Naive thymus-derived CD4-positive, alpha-beta T cell (primary cell): ENCODE data around the gene VAV3. TPM values are rescaled to one million over a fixed set of nuclear protein-coding genes. Genes with fewer than 3 reads are reported as not detected.
A peak's percentile ranks its signal among the peaks of the same experiment; 100 is the strongest.
"Not testable (repeated sequence)": the region's sequence is repeated elsewhere in the genome, so short reads cannot be mapped to it uniquely, and the experiment has no call there.

Source experiments
- ATAC-seq: fragments of 150-1000 bp; cut with Tn5 transposase; 2 replicates; pipeline ENCODE4 v1.10.0; 2021; ENCODE audit warnings: mild to moderate bottlenecking, moderate library complexity
- CTCF ChIA-PET: fragments of 350-600 bp; sonication (Branson Sonifier 250); formaldehyde crosslinking; loops from one replicate; lab custom pipeline; 2021; ENCODE audit warnings: antibody characterized with exemption; lab: Charles Lee
- POLR2A ChIA-PET: fragments of 350-600 bp; sonication (Branson Sonifier 250); formaldehyde crosslinking; loops from one replicate; lab custom pipeline; 2021; ENCODE audit warnings: antibody characterized with exemption, inconsistent platforms; lab: Charles Lee
- DNase-seq, 9 donors: peaks; one replicate each; pipeline versions ENCODE4 v3.0.0 to v3.0.0-alpha.2; 2020 to 2022; ENCODE audit warnings: mixed read lengths in 1 of 9
- H3K27ac ChIP-seq: one replicate; pipeline ENCODE4 v1.7.0; 2013; ENCODE audit warnings: mild to moderate bottlenecking, low read depth, low read length, moderate library complexity
- H3K27me3 ChIP-seq, 2 donors: one replicate each; pipeline ENCODE4 v1.7.0; 2013; ENCODE audit warnings: low read length in 2 of 2, mild to moderate bottlenecking in 2 of 2, moderate library complexity in 2 of 2; ENCODE audit not compliant: control insufficient read depth in 2 of 2, insufficient read depth in 2 of 2
- H3K36me3 ChIP-seq, 3 experiments: 1 replicate in 2 of 3; 2 replicates in 1 of 3; pipeline ENCODE4 v1.7.0; 2013; ENCODE audit warnings: low read length in 3 of 3, mild to moderate bottlenecking in 3 of 3, moderate library complexity in 1 of 3; ENCODE audit not compliant: insufficient read depth in 3 of 3, control insufficient read depth in 2 of 3
- H3K4me1 ChIP-seq, 2 donors: one replicate each; pipeline ENCODE4 v1.7.0; 2013; ENCODE audit warnings: low read length in 2 of 2, mild to moderate bottlenecking in 2 of 2, moderate library complexity in 1 of 2; ENCODE audit not compliant: control insufficient read depth in 2 of 2, insufficient read depth in 2 of 2
- H3K4me3 ChIP-seq: 2 replicates; pipeline ENCODE4 v1.7.0; 2013; ENCODE audit warnings: mild to moderate bottlenecking, low read length
- H3K9me3 ChIP-seq, 3 experiments: 1 replicate in 2 of 3; 2 replicates in 1 of 3; pipeline ENCODE4 v1.7.0; 2013; ENCODE audit warnings: low read length in 3 of 3; ENCODE audit not compliant: control insufficient read depth in 2 of 3
- H3K27ac Mint-ChIP-seq, 9 donors: one replicate each; pipeline ENCODE4 v1.8.0; 2020 to 2022; ENCODE audit warnings: mixed read lengths in 9 of 9, mild to moderate bottlenecking in 8 of 9, moderate library complexity in 5 of 9, inconsistent platforms in 2 of 9
- H3K27me3 Mint-ChIP-seq, 5 donors: one replicate each; pipeline ENCODE4 v1.8.0; 2021 to 2022; ENCODE audit warnings: mixed read lengths in 5 of 5, mild to moderate bottlenecking in 1 of 5
- H3K36me3 Mint-ChIP-seq, 5 donors: one replicate each; pipeline ENCODE4 v1.8.0; 2020 to 2022; ENCODE audit warnings: mixed read lengths in 5 of 5, mild to moderate bottlenecking in 3 of 5, inconsistent platforms in 1 of 5
- H3K4me1 Mint-ChIP-seq, 7 donors: one replicate each; pipeline ENCODE4 v1.8.0; 2020 to 2022; ENCODE audit warnings: mixed read lengths in 7 of 7, mild to moderate bottlenecking in 3 of 7, inconsistent platforms in 1 of 7
- H3K4me3 Mint-ChIP-seq, 10 donors: one replicate each; pipeline ENCODE4 v1.8.0; 2020 to 2022; ENCODE audit warnings: mild to moderate bottlenecking in 10 of 10, mixed read lengths in 10 of 10, moderate library complexity in 6 of 10, inconsistent platforms in 2 of 10
- H3K9me3 Mint-ChIP-seq, 11 donors: one replicate each; pipeline ENCODE4 v1.8.0; 2020 to 2022; ENCODE audit warnings: mixed read lengths in 11 of 11, mild to moderate bottlenecking in 4 of 11, inconsistent platforms in 1 of 11, moderate library complexity in 1 of 11
- intact Hi-C, 2 donors: fragments of 100-400 bp; cut with micrococcal nuclease; formaldehyde crosslinking; loops; one replicate each; pipeline ENCODE4 v1.15.1; 2023
- polyA plus RNA-seq, 2 donors: library from polyadenylated mRNA; unstranded; fragments of 300-500 nt; fragmentation: Illumina TruSeq; gene quantifications; one replicate each; pipeline ENCODE4 v1.2.3, GENCODE V29; 2021
- total RNA-seq, 6 experiments: library from RNA in 5 of 6; stranded (reverse) in 5 of 6; gene quantifications; 1 replicate in 5 of 6; 2 replicates in 1 of 6; pipeline ENCODE4 v1.2.3 and lab custom pipeline; 2021 to 2026

Gene VAV3
- total and polyA plus RNA-seq, 7 experiments from 2014 or later = 1.3 to 23.2 (median 2.7) TPM

DNA sequence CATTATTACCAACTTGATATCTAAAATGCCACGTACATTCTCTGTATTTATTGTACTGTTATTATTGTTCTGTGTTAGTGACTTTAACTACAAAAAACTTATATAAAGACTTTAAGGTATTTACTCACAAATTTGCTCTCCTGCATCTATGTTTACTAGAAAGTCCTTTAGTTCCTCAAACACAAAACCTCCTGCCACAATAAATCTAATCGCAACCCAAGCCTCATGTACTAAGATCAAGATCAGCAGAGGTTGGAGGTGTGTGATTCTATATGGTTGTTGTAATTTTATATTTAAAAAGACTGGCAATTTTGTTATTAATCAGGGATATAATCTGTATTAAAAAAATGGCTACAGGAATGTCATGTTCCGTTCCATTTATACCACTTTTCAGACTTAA, 68.6 kb downstream of the VAV3 start:
- peaks cover 8 to 14% of the 10 kb centered on the region in 2 donors for H3K4me1 ChIP-seq
- no peaks in the 10 kb centered on the region for H3K36me3 ChIP-seq
- CTCF ChIA-PET = no interaction called here
- peaks cover 0 to 4% (median 0%) of the 10 kb centered on the region in 5 donors for H3K36me3 Mint-ChIP-seq
- peaks cover 21 to 54% (median 41%) of the 10 kb centered on the region in 7 donors for H3K4me1 Mint-ChIP-seq
- H3K27ac Mint-ChIP-seq = peak overlapping the region in 5 of 9 donors; percentile 2 to 75 (median 46)
- no peak overlapping the region for H3K27ac ChIP-seq
- no peak for ATAC-seq
- intact Hi-C loops = loop anchor here in 1 of 2 donors (2.0 to 5.0 kb wide), 2 partner anchors 110 to 301 kb away; no protein-coding TSS in a partner anchor
- POLR2A ChIA-PET = no interaction called here
- no peaks in the 10 kb centered on the region for H3K27me3 Mint-ChIP-seq
- H3K27me3 ChIP-seq = no peaks in the 10 kb centered on the region
- H3K4me3 ChIP-seq = no peak overlapping the region
- peaks cover 0 to 6% (median 0%) of the 10 kb centered on the region in 11 donors for H3K9me3 Mint-ChIP-seq
- DNase-seq = no peak
- no peaks in the 10 kb centered on the region for H3K9me3 ChIP-seq
- H3K4me3 Mint-ChIP-seq = peak overlapping the region in 2 of 10 donors; percentile 60 to 77

DNA sequence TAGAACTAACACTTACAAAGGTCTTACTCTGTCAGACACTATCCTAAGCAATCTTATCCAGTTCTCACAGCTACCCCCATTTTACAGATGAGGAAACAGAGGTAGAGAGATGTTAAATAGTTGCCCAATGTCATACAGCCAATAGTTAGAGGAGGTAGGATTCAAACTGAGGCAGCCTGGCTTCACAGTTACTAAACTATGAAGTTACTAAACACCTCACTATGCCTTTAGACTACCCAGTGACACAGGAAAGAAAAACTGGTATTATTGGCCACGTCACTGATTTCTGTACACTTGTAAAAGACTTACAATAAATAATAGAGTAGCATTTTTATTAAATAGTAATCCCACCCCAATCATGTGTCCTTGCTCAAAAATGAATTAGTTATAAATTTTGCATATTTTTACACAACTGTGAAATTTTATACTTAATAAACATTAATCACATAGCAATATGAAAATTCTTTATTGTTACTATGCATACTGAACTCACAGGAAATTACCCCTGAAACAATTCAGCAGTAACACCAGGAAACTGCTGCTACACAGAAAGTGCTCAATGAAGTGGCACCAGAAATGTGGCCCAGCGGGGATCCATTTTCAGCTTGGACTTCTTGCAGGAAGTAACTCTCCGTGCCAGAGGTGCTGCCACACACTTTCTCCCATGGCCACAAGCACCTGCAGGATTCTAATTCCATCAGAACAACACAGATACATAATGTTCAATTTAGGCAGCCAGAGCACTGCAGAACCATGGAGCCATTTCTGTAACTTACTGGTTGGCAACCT, 69.4 kb downstream of the VAV3 start:
- no peak for ATAC-seq
- peaks cover 0 to 6% (median 0%) of the 10 kb centered on the region in 11 donors for H3K9me3 Mint-ChIP-seq
- no peaks in the 10 kb centered on the region for H3K9me3 ChIP-seq
- intact Hi-C loops = loop anchor here in 1 of 2 donors (2.0 to 5.0 kb wide), 2 partner anchors 109 to 302 kb away; no protein-coding TSS in a partner anchor
- H3K36me3 ChIP-seq = no peaks in the 10 kb centered on the region
- H3K27ac ChIP-seq = no peak overlapping the region
- peak overlapping the region in 6 of 9 donors; percentile 6 to 79 (median 46) for H3K27ac Mint-ChIP-seq
- CTCF ChIA-PET = interaction anchor here (0.8 kb wide), 1 partner anchor 66 kb away, joined by 3 read pairs; no protein-coding TSS in a partner anchor
- DNase-seq = no peak
- peak overlapping the region in 1 of 10 donors; percentile 6 for H3K4me3 Mint-ChIP-seq
- peaks cover 8 to 13% of the 10 kb centered on the region in 2 donors for H3K4me1 ChIP-seq
- no peaks in the 10 kb centered on the region for H3K27me3 Mint-ChIP-seq
- peaks cover 19 to 54% (median 41%) of the 10 kb centered on the region in 7 donors for H3K4me1 Mint-ChIP-seq
- H3K4me3 ChIP-seq = no peak overlapping the region
- POLR2A ChIA-PET = no interaction called here
- no peaks in the 10 kb centered on the region for H3K27me3 ChIP-seq
- peaks cover 0 to 4% (median 0%) of the 10 kb centered on the region in 5 donors for H3K36me3 Mint-ChIP-seq

DNA sequence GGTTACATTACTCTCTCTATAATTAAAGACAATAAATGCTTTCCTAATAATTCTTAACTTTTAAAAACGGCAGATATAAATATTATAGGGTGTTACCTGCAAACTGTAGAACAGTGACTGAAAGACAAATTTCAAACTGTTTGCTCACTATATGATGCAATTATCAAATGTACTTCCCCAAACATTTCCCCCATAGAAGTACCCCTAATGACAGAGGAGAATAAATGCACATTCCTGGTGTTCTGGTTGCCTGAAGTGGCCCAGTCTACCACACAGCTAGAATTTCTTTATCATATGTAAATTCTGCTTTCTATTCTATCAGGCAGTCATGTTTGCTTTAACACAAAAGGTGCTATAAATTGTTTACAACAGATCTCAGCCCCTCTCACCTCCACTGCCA, 70.4 kb downstream of the VAV3 start:
- ATAC-seq (no peak), DNase-seq (no peak)
- Mint-ChIP-seq H3K4me3 (no peak overlapping the region), H3K27me3 (no peaks in the 10 kb centered on the region), H3K36me3 (peaks cover 0 to 4% (median 0%) of the 10 kb centered on the region in 5 donors), H3K9me3 (peaks cover 0 to 6% (median 0%) of the 10 kb centered on the region in 11 donors), H3K27ac (peak overlapping the region in 3 of 9 donors; percentile 4 to 75 (median 45)), H3K4me1 (peaks cover 14 to 44% (median 33%) of the 10 kb centered on the region in 7 donors)
- H3K27me3 ChIP-seq = no peaks in the 10 kb centered on the region
- H3K27ac ChIP-seq = no peak overlapping the region
- peaks cover 4 to 8% of the 10 kb centered on the region in 2 donors for H3K4me1 ChIP-seq
- ChIA-PET POLR2A (no interaction called here), CTCF (interaction anchor here (0.8 kb wide), 1 partner anchor 65 kb away, joined by 3 read pairs; no protein-coding TSS in a partner anchor)
- H3K36me3 ChIP-seq = no peaks in the 10 kb centered on the region
- no peak overlapping the region for H3K4me3 ChIP-seq
- H3K9me3 ChIP-seq = no peaks in the 10 kb centered on the region
- intact Hi-C loops = loop anchor here in 1 of 2 donors (5.0 kb wide), 1 partner anchor 303 kb away; no protein-coding TSS in a partner anchor

DNA sequence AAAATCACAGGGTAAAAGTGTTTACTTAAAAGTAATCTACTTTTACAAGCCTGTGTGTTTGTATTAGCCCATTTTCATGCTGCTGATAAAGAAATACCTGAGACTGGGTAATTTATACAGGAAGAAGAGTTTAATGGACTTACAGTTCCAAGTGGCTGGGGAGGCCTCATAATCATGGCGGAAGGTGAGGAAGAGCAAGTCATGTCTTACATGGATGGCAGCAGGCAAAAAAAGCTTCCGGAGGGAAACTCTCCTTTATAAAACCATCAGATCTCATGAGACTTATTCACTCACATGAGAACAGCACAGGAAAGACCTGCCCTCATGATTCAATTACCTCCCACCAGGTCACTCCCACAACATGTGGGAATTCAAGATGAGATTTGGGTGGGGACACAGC, 71.6 kb downstream of the VAV3 start:
- H3K27ac ChIP-seq, H3K9me3 Mint-ChIP-seq, CTCF ChIA-PET, H3K36me3 Mint-ChIP-seq, POLR2A ChIA-PET, H3K27me3 ChIP-seq, H3K27me3 Mint-ChIP-seq, H3K4me3 ChIP-seq, H3K9me3 ChIP-seq, intact Hi-C loops, DNase-seq, ATAC-seq, H3K36me3 ChIP-seq, H3K4me3 Mint-ChIP-seq, H3K4me1 ChIP-seq, H3K27ac Mint-ChIP-seq: not testable (repeated sequence)
- peaks cover 9 to 35% (median 23%) of the 10 kb centered on the region in 7 donors for H3K4me1 Mint-ChIP-seq

DNA sequence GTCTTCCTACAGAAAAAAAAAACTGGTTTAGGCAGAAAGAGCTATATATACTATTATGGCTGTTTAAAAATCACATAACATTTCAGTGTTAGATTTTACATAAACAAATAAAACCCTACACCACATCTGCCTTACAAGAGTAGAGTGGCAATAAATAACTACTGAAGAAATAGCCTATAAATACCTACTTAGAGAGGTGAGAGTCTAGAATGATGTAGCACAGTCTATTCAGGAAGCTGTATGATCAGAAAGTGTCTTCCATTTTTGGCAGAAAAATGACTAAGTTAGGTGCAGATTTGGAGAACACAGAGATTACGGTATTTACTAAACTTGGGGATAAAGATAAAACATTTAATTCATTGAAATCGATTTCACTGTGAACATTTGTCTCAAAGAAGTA, 75.5 kb downstream of the VAV3 start:
- no peak overlapping the region for H3K27ac Mint-ChIP-seq
- peaks cover 0 to 4% (median 0%) of the 10 kb centered on the region in 5 donors for H3K36me3 Mint-ChIP-seq
- ATAC-seq = no peak
- no peak overlapping the region for H3K4me3 Mint-ChIP-seq
- no peaks in the 10 kb centered on the region for H3K27me3 ChIP-seq
- no peaks in the 10 kb centered on the region for H3K4me1 ChIP-seq
- ChIA-PET CTCF (interaction anchor here (0.6 kb wide), 1 partner anchor 111 kb away, joined by 3 read pairs; no protein-coding TSS in a partner anchor), POLR2A (no interaction called here)
- H3K27ac ChIP-seq = no peak overlapping the region
- H3K4me1 Mint-ChIP-seq = peaks cover 0 to 11% (median 6%) of the 10 kb centered on the region in 7 donors
- H3K4me3 ChIP-seq = no peak overlapping the region
- peaks cover 0 to 6% (median 0%) of the 10 kb centered on the region in 11 donors for H3K9me3 Mint-ChIP-seq
- no peaks in the 10 kb centered on the region for H3K27me3 Mint-ChIP-seq
- intact Hi-C loops = no loop called here
- no peak for DNase-seq
- H3K9me3 ChIP-seq = no peaks in the 10 kb centered on the region
- no peaks in the 10 kb centered on the region for H3K36me3 ChIP-seq

DNA sequence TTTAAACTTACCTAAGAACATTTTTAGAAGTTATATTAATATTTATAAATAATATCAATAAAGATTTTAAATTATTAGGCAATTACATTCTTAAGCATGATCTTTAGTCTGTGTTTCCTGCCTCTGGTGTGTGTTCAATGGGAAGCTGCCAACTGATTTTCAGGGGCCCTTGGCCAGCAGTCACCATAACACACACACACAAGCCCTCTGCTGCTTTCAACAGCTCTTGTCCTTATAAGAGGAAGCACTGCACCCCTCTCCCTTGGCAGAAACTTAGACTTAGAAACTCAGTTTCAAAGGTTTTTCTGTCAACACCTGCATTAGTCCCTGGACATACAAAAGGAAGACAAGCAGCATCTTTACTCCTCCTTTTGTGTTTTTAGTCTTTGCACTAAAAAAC, 81.4 kb downstream of the VAV3 start:
- Histone ChIP-seq H3K9me3 (no peaks in the 10 kb centered on the region), H3K27ac (no peak overlapping the region), H3K27me3 (no peaks in the 10 kb centered on the region), H3K4me3 (no peak overlapping the region), H3K4me1 (peaks cover 0 to 5% of the 10 kb centered on the region in 2 donors), H3K36me3 (no peaks in the 10 kb centered on the region)
- H3K27me3 Mint-ChIP-seq = no peaks in the 10 kb centered on the region
- peaks cover 0 to 23% (median 6%) of the 10 kb centered on the region in 7 donors for H3K4me1 Mint-ChIP-seq
- POLR2A ChIA-PET = no interaction called here
- no peak overlapping the region for H3K4me3 Mint-ChIP-seq
- H3K9me3 Mint-ChIP-seq = peaks cover 0 to 3% (median 0%) of the 10 kb centered on the region in 11 donors
- H3K27ac Mint-ChIP-seq = no peak overlapping the region
- CTCF ChIA-PET = no interaction called here
- peaks cover 0 to 1% (median 0%) of the 10 kb centered on the region in 5 donors for H3K36me3 Mint-ChIP-seq
- DNase-seq (no peak), ATAC-seq (no peak)
- intact Hi-C loops = loop anchor here in 1 of 2 donors (5.0 kb wide), 1 partner anchor 244 kb away; no protein-coding TSS in a partner anchor
